ENCODE results near the gene FAM222A.
"Not testable (repeated sequence)": the region's sequence is repeated elsewhere in the genome, so short reads cannot be mapped to it uniquely, and the experiment has no call there.

Gene FAM222A

GRCh38 chr12:109693653-109694600 is 19.7 kb upstream of the FAM222A start:
- no peak for DNase-seq

DNA sequence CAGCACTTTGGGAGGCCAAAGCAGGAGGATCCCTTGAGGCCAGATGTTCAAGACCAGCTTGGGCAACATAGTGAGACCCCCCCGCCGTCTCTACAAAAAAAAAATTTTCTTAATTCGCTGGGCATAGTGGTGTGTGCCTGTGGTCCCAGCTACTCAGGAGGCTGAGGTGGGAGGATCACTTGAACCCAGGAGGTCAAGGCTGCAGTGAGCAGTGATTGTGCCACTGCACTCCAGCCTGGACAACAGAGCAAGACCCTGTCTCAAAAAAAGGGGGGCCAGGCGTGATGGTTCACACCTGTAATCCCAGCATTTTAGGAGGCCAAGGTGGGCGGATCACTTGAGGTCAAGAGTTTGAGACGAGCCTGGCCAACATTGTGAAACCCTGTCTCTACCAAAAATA is 19.0 kb upstream of the FAM222A start:
- not testable (repeated sequence) for DNase-seq

DNA sequence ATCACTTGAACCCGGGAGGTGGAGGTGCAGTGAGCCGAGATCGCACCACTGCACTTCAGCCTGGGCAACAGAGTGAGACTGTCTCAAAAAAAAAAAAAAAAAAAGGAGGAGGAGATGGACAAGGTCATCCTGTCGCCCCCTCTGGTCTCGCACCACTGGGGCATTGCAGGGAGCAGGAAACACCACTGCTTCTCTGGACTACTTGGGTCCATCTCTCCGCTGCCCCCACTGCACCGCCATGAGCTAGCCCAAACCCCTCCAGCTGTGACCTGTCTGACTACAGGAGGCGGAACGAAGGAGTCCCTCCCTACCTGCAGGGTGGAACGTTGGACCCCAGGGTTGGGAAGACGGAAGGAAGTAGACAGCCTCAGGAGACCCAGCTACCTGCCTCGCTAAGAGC is 18.2 kb upstream of the FAM222A start:
- no peak for DNase-seq

DNA sequence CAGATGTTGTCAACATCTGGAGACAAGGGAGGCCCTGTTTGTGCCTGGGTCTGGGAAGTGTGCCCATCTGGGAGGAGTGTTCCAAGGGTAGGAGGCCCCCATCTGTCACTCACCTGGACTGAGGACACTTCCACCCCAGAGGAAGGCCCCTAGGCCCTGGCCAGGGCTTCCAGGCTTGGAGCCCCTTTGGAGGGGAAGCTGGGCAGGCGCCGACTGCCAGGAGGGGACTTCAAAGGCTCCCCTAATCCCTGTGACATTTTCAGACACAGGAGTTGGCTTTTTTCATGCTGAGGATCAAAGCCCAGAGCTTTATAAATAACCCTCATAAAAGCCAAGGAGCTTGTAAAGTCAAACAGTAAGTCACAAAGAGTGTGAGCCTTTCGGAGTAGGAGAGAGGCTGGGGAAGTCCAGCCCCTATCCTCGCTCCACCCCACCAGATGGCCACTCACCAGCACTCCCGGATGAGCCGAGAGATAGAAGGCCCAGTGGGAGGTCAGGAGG is 17.6 kb upstream of the FAM222A start:
- DNase-seq: no peak

DNA sequence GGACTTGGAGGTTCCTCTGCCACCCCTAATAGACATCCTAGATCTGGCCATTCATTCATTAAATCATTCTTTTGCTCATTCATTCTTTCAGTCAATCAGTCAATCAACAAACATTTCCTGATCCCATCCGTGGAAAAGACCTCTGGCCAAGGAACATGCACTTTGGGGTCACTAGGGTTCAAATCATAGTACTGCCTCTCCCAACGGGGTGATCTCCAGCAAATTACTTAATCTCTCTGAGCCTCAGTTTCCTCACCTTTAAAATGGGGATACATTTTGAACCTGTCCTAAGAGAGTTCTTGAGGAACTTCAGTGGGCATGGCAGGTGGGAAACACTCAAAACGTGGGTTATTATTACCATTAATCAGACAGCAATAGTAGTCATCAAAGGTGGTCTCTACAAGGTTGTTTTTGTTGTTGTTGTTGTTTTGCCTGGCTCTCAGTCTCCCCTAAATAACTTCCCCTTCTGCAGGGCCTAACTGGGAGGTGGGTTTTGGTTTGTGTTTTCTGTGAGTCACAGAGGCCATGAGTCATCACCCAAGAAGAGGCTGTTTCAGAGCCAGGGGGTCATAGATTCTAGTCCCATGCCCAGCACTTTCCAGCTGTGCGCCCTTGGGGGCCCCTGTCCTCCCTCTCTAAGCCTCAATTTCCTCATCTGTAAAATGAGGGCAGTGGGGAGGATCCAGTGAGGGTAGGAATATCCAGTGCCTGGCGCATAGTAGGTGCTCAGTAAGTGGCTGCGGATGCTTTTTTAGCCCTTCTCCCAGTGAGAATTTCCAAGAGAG is 16.9 kb upstream of the FAM222A start:
- DNase-seq: no peak

DNA sequence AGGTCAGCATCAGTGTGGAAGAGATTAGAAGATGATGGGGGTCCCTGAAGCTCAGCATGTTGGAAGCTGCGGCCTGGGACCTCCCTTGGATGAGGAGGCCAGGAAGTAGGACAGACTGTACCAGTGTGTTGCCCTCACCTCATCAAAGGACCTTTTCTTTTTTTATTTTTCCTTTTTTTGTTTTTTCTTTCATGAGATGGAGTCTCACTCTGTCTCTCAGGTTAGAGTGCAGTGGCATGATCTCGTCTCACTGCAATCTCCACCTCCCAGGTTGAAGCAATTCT is 16.4 kb upstream of the FAM222A start:
- no peak for DNase-seq

DNA sequence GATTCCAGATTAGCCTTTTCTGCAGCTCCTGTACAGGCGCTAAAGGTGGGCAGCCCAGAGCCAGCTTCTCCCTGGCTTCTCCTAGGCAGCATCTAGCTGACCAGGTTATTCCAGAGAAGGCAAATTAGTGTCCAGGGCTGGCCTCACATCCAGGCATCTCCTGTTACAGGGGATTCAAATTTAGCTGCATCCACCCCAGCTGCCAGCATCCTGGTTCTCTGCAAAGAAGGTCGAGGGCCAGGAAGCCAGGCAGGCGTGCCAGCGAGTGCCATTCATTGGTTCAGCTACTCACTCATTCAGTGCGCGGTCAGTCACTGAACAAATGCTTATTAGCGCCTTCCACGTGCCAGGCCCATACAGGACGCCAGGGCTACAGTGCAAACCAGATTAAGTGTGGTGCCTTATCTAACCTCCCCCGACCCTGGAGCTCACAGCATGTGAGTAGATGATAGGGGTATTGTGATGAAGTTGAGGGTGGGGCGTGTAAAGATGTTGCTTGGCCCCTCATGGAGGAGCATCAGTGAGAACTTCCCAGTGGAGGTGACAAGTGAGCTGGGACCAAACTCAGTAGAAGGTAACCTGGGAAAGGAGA is 15.7 kb upstream of the FAM222A start:
- no peak for DNase-seq

- DNase-seq: no peak
Observed at GRCh38 chr12:109698820-109699219, 14.8 kb upstream of the FAM222A start.

- no peak for DNase-seq
Observed at GRCh38 chr12:109701064-109701463, 12.6 kb upstream of the FAM222A start.

DNA sequence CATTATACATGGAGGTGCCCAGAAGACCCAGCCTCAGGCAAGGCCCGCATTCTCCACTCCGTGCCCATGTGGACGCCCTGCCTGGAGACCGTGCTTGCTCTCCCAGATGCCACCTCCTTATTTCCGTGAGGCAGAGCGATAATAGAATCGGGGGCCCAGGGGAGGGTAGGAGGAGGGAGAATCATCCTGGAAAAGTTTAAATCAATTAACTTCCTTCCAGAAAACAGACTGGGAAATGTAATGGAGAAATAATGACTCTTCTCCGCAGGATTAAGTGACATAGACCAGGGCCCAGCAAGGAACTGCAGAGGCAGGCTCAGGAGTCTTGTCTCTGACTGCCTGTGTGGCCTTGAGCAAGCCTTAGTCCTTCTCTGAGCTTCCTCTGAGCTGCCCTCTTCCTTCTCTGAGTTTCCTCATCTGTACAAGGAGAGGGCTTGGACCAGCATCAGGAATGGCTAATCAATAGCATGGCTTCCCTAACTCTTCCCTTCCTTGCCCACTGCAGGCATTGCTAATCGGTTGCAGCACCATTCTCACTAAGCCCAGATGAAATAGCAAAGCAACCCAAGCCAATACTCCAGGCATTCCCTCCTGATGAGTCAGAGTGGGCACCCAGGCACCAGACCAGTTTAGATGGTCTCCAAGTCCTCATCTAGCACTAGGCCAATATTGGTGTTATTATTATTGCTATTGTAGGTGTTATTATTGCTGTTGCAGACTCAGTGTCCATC is 11.3 kb upstream of the FAM222A start:
- no peak for DNase-seq

GRCh38 chr12:109703684-109704083 is 9.9 kb upstream of the FAM222A start:
- DNase-seq: no peak

GRCh38 chr12:109704371-109705098 is 9.1 kb upstream of the FAM222A start:
- no peak for DNase-seq

DNA sequence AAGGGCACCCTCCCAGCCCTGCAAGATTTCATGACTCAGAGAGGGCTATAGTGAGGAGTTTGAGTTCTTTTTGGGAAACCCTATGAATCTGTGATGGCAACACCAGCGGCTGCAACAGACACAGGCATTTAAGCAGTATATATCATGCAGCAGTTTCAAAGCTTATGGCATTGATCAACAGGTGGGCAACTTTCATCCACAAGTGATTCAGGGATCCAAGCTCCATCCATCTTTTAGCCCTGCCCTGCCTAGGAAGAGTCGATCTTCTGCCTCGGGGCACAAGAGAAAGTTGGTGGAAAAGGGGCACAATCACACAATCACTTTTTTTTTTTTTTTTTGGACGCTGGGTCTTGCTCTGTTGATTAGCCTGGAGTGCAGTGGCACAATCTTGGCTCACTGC is 8.3 kb upstream of the FAM222A start:
- no peak for DNase-seq

GRCh38 chr12:109706398-109706746 is 7.3 kb upstream of the FAM222A start:
- DNase-seq: no peak

GRCh38 chr12:109706747-109707469 is 6.7 kb upstream of the FAM222A start:
- no peak for DNase-seq

DNA sequence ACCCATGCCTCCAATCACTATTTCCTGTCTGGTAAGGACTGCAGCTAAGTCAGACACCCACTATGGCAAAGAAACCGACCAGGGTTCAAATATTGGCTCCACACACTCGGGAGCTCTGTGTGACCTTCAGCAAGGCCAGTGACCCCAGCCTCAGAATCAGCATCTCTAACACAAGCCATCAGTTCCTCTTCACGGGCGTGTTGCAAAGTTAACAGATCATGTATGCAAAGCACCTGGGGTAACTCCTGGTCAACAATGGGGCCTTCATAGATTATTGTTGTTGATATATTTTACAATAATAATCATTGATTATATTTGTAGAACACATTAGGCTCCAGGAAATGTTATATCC is 6.2 kb upstream of the FAM222A start:
- DNase-seq: no peak

DNA sequence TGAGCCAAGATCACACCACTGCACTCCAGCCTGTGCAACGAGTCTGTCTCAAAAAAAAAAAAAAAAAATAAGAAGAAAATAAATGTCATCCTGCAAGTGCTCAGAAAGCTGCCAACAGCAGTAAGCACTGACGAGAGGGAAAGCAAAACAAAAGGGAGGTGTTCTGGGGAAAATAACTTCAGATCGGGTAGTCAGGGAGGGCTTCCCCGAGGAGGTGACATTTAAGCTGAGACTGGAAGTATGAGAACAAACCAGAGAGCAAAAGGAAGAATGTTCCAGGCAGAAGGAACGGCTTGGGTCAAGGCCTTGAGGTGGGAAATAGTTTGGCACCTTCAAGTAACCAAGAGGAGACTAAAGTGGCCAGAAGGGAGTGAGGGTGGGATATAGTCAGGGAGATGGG is 4.7 kb upstream of the FAM222A start:
- DNase-seq: no peak

DNA sequence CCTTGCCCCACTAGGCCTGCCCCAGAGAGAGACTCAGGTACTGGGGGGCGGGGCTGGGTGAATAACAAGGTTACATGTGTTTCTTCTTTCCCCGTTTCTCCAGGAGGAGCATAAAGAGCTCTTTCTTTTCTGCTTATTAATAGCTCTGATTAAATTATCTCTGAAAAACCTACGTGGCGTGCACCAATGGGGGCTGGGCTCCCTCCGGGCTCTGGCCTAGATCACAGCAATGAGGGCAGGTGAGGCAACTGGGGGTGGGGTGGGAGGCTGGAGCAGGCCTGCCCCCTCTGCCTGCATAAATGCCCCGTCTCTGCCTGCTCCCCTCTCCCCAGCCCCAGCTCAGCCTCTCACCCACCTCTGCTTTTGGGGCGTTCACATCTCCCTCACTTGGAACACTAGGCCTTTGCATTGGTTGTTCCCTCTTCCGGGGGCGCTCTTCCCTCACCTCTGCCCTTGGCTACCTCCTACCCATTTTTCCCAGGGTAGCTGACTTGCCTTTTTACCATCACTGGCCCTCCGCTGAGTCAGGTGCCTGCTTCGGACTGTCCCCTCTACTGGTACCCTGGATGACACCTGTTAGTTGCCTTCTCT is 4.1 kb upstream of the FAM222A start:
- DNase-seq: no peak

- no peak for DNase-seq
Observed at GRCh38 chr12:109710205-109710746, 3.3 kb upstream of the FAM222A start.

DNA sequence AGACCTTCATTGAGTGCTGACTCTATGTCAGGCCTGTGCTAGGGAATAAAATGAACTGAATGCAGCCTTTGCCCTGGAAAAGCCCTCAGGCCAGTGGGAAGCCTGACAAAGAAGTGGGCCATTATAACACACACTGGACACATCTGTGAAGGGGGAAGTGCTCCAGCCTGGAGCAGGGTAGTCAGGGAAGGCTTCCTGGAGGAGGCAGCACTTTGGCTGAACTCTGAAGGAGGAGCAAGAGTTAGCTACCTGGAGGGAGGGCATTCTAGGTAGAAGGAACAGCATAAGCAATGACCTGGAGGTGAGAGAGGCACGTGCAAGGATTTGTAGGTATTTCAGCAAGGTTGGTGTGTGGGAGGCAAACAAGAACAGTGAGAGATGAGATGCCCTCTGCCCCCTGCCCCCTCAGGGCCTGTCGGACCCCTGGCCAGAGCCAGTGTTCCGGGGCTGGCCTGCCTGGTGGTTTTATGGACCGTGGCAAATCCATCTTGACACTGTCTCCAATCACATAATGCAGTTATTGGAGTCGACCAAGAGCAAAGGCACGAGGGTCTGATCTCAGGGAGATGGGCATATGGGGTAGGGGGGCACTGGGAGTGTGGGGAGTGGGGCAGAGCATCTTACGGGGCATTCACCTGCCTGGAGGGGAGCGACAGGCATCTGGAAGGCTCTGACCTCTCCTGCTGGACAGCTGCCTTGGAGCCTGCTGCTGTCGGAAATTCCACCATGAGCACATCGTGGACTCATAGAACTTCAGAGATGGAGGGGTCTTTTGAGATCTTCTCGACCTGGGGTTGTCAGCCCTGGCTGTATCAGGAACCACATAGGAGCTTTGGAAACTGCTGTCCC is 2.7 kb upstream of the FAM222A start:
- DNase-seq: no peak
